Stimulated activated naive CD8-positive, alpha-beta T cell treated with anti-CD3 and anti-CD28 coated beads, Interleukin-15, Interleukin-2, amounts not matched to agents 100 U/mL and 50 U/mL, for 24 hours (primary cell): ENCODE data around the gene MMP11.
"Not testable (repeated sequence)": the region's sequence is repeated elsewhere in the genome, so short reads cannot be mapped to it uniquely, and the experiment has no call there.

Experiments
- ATAC-seq: fragments of 150-1000 bp; cut with Tn5 transposase; one replicate; pipeline ENCODE4 v1.10.0; 2021
- DNase-seq: peaks from one replicate; pipeline ENCODE4 v3.0.0; 2021

Gene MMP11

DNA sequence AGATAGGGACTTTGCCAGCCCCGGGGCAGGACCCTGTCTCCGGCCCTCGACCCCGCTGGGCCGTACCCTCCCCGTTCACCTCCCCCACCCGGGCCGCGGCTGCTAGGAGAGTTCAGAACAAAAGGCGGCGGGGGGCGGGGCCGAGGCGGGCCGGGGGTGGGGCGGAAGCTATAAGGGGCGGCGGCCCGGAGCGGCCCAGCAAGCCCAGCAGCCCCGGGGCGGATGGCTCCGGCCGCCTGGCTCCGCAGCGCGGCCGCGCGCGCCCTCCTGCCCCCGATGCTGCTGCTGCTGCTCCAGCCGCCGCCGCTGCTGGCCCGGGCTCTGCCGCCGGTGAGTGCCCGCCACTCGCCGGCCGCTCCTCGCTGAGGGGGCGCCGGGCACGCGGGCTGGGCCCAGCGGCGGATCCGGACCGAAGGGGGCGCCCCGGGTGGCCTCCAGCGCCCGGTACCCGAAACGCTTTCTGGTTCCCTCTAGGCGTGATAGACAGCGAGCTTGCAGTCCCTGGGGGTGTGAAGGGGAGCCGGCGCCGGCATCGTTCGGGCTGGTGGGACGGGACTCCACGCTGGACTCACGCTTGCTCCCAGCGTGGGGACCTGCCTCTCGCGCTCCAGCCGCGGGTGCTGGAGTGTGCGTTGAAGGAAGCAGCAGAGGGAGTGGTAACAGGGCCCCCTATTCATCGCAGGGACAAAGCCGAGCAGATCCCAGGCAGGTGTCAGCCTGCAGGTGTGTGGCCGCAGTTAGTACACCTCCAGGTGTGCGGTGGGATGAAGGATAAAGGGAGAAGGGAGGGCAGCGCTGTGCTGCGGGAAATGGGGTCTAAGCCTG lies at the start of gene MMP11:
TSS of gene MMP11 (plus strand) at position 201 of the 825 bp plus-strand sequence. CDS start at position 223, 22 bp downstream.
- ATAC-seq (peak; percentile 43), DNase-seq (peak; percentile 70)

DNA sequence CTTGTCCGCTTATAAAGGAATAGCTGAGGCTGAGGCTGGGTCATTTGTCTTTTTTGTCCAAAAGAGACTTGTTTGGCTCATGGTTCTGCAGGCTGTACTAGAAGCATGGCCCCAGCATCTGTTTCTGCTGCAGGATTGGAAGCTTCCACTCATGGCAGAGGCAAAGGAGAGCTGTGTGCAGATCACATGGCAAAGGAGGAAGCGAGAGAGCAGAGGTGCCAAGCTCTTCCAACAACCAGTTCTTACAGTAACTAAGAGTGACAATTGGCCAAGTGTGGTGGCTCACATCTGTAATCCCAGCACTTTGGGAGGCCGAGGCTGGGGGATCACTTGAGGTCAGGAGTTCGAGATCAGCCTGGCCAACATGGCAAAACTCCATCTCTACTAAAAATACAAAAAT lies 44.5 kb upstream of the MMP11 start:
- not testable (repeated sequence) for DNase-seq, ATAC-seq

- ATAC-seq = no peak
Observed at GRCh38 chr22:23737696-23738095, 35.0 kb upstream of the MMP11 start.

DNA sequence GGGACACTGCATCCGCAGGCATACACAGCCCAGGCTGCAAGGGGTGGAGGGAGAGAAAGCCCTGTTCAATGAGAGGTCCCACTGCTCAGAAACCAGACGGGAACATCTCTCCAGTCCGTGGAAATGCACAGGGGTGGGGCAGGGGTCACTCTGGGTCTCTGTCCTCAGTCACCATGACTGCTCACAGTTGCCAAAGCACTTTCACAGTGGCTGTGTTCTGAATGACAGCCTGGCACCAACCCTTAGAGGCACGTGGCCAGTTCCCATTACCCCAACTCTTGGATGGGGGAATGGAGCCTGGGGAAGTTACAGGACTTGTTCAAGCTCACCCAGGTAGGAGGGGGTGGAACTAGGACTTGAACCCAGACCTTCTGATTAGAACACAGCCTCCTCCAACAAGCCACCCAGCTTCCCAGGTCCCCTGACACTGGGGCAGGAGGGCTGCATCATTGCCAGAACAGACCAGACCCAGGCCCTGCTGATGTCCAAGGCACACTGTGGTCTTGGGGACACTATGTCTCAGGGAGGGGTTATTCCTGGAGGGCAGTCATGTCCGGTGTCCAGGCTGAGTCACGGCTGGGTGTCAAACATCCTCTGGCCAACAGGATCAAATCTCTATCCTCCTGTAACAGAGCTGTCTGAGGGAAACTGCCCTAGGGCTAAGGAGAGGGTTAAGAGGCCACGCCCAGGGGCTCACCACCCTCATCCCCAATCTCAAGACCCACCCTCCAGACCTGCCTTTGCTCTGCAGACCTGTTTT lies 30.0 kb upstream of the MMP11 start:
- ATAC-seq (no peak), DNase-seq (no peak)

More at GRCh38 chr22:23737696-23738095, 35.0 kb upstream of the MMP11 start:
- no peak for DNase-seq

DNA sequence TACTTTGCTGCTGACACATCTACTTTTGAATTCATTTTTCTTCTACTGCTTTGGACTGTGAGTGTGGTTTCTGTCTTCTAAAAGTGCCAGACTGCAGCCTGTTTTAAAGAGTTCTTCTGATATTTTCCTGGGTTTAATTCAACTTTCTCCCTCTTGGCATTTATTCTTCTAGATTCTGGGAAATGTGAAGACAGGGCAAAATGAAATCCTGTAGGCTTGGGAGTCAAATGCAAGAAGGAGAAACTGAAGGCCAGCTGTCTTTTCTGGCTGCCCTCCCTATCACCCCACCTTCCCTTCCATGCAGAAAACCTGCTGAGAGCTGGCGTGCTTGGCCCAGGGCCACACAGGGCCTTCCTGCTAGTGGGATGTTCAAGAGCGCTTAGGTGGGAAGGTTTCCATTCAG lies 29.3 kb upstream of the MMP11 start:
- DNase-seq (no peak), ATAC-seq (no peak)

GRCh38 chr22:23744001-23744400 lies 28.6 kb upstream of the MMP11 start:
- DNase-seq = no peak
- ATAC-seq = no peak

- DNase-seq (no peak), ATAC-seq (no peak)
Observed at GRCh38 chr22:23744485-23744884, 28.2 kb upstream of the MMP11 start.

- DNase-seq (no peak), ATAC-seq (no peak)
Observed at GRCh38 chr22:23745791-23746190, 26.9 kb upstream of the MMP11 start.

GRCh38 chr22:23749841-23750301 lies 22.8 kb upstream of the MMP11 start:
- ATAC-seq (no peak), DNase-seq (no peak)

GRCh38 chr22:23750367-23750713 lies 22.3 kb upstream of the MMP11 start:
- no peak for DNase-seq
- ATAC-seq = no peak

DNA sequence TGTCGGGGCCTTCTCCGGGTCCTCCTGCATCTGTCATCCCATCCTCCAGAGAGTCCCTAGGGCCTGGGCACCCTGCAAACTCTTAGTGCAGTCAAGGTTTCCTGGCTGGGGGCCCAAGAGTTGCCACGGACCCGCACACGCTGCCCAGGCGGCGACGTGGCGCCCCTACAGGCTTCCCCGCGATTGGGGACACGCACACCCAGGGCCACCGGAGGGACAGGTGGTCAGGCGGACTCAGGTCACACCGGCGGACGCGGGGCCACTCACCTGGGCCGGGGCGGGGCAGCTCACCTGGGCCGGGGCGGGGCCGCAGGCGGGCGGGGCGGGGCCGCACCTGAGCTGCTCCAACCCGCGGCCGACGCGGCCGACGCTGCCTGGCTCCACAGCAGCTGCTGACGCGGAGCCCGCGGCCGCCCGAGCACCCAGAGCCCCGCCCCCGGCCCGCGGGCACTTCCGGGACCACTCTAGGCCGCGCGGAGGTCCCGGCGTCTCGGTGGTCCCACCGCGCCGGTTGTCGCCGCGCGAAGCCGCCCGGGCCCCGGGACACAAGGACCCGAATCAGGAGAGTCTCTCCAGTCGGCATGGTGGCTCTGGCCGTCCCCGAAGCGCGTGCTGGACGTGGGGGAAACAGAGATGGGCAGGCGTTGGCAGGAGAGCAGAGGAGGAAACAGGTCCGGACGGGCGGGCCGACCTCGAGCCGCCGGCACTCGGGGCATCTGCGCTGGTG lies 21.8 kb upstream of the MMP11 start, which contains the start of gene ZNF70:
TSS of gene ZNF70 (minus strand) at position 399 of the 727 bp plus-strand sequence. CDS start 5,972 bp downstream, outside the sequence.
- DNase-seq (peak; percentile 88), ATAC-seq (peak; percentile 98)

GRCh38 chr22:23751441-23751996 lies 21.1 kb upstream of the MMP11 start:
- DNase-seq = no peak
- no peak for ATAC-seq

DNA sequence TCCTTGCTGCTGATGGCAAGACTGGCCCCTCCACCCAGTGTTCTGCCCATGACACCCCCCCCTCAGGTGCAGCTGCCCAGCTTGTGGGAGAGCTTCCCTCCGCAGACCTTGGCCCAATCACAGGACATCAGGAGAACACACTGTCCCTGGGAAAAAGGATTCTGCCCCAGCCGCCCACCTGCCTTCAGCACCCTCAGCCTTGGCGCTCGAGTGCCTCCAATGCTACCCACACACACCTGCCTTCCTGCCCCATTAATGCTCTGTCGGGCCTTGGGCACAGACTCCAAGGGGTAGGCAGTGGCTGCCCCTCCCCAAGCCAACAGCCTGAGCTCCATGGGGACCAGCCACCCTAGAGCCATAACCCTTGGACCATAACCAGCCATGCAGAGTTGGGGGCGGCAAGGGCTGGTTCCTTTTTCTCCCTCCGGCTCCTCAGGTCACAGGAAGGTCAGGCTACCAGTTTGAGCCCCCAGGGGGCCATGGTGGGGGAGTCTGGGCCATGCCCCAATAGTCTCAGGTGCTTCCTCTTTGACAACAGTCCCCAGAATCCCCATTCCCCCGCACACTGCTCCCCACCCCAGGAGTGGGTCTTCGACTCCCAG lies 20.5 kb upstream of the MMP11 start:
- ATAC-seq = no peak

GRCh38 chr22:23752750-23753149 lies 19.9 kb upstream of the MMP11 start:
- DNase-seq = no peak

More for the DNA sequence above, 20.5 kb upstream of the MMP11 start:
- DNase-seq = peak; percentile 19

DNA sequence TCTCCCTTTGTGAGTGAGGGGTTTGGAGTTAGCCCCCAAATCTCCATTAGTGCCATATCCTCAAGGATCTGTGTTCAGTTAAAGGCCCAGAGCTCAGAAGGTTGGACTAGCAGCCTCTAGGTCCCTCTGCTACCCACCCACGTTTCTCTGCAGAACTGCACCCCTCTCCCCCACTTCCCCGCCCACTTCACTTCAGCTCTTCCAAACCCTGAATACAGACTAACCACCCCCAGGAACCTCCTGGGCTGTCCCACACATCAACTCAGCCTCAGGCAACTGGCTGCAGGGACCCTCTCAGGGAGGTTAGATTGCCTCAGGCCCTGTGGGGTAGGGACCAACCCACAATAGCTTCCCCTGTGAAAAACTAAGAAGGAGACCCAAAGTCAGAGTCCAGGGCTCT lies 19.3 kb upstream of the MMP11 start:
- ATAC-seq (no peak), DNase-seq (no peak)

More at GRCh38 chr22:23752750-23753149, 19.9 kb upstream of the MMP11 start:
- ATAC-seq = no peak

DNA sequence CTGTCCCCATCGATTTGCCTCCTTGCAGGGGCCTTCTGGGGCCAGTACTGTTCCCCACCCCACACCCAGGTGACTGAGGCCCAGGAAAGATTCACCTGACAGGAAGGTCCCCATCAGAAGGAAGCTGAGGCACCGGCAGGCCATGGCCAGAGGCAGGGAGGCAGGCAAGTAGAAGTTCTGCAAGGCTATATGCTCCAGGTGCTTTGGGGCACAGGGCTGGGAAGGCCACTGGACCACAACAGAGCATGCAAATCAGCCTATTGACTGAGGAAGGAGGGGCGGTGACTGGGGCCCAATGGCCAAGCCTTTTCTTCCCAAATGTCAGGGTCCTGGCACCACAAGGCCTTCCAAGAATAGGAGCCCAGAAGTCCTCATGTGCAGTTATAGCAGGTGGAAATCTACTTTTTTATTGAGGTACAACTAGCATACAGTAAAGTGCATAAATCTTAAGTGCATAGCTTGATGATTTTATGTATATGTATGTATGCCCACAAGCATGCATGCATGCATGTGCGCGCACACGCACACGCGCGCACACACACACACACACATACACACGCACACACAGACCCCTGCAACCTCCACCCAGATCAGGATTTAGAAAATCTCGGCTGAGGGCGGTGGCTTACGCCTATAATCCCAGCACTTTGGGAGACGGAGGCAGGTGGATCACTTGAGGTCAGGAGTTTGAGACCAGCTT lies 18.3 kb upstream of the MMP11 start, which contains the start of gene VPREB3:
TSS of gene VPREB3 (minus strand) at position 206 of the 700 bp plus-strand sequence. CDS start at position 144, 62 bp downstream.
- ATAC-seq (no peak), DNase-seq (no peak)

GRCh38 chr22:23754980-23755636 lies 17.5 kb upstream of the MMP11 start:
- DNase-seq (no peak), ATAC-seq (no peak)

GRCh38 chr22:23755711-23756110 lies 16.9 kb upstream of the MMP11 start:
- ATAC-seq = no peak
- DNase-seq = no peak

DNA sequence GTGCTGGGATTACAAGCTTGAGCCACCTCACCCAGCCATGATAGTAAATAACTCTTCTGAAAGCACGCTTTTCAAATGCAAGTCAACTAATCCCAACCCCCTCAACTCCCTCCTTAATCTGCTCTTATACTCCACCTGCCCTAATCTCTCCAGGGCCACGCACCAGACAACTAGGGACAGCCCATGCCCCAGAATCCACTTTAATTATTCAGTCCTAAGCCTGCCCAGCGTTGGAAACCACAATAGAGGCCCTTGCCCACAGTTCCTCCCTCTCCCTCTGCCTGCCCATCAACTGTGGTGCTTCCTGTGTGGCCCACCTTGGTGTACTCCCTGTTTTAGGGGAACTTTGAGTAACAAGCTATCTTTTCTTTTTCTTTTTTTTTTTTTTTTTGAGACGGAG lies 15.8 kb upstream of the MMP11 start:
- no peak for DNase-seq
- no peak for ATAC-seq

DNA sequence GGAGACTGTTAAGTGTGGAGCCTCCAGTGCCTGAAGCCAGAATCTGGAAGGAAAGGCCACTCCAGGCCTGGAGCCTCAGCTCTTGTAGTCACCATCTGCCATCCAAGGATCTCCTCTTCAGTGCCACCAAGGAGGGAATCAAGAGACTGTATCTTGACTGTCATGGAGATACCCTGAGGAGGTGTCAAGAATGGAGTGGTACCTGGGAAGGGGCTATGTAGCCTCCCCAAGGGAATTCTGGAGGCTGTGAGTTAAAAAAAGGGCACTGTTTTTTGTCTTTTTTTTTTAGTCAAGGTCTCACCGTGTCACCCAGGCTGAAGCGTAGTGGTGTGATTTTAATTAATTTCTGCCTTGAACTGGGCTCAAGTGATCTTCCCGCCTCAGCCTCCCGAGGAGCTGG lies 13.1 kb upstream of the MMP11 start:
- no peak for ATAC-seq

More for the DNA sequence above, 13.1 kb upstream of the MMP11 start:
- no peak for DNase-seq
